ENCODE results near the gene TMEM131L.

TMEM131L gene

DNA sequence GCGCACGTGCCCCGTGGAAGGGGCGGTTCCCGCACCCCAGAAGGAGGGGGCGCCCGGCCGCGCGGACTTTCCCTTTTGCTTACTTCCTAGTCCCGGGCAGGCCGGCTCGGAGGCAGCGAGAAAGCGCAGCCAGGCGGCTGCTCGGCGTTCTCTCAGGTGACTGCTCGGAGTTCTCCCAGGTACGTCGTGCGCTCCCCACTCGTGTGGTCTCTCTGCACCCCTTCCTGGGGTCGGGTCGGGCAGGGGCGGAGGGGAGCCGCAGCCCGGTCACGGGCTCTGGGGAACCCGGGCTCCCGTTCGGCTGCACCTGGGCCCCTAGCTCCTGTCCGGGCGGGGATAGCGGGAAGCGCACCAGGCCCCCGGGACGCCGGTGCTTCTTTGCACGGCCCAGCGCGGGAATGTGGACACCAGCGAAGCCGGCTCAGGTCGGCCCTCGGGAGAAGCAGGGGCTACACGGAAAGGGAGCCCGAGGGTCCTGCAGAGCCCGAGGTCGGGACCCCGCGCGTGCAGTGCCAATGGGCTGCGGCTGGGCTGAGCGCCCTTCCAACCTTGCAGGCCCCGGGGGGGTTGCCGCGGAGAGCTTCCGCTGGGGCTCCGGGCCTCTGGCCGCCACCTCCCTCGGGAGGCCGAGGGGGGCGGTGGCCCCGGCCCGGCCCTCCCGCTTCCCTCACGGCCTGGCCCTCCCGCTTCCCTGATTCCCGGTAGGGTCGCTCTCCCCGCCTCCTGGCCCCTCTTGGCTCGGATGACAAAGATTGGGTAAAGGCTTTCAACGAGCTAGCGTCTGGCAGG lies 218.2 kb downstream of the TMEM131L start, which contains the start of gene TLR2:
TSS of gene TLR2 (plus strand) at position 99 of the 789 bp plus-strand sequence. CDS start 18,628 bp downstream, outside the sequence.
- no peak within 1 kb of the TSS for H3K27ac ChIP-seq (ENCODE audit: low read length, poor library complexity, severe bottlenecking)
- under 1% methylated on average over 73 of the region's 75 CpGs for WGBS
- H4K91ac ChIP-seq (ENCODE audit: low read length): no peak within 1 kb of the TSS
- DNase-seq: peak; percentile 43
- no peak within 1 kb of the TSS for H3K14ac ChIP-seq (ENCODE audit: low read length in 2 of 2)
- peaks cover 20% of the 10 kb centered on the region for H3K9me3 ChIP-seq (ENCODE audit: control insufficient read depth, low read length)
- H3K18ac ChIP-seq (ENCODE audit: low read depth in 1 of 2, low read length in 2 of 2): peak within 1 kb of the TSS in 1 of 2 experiments; percentile 21
- H3K9ac ChIP-seq (ENCODE audit: low read length): peak within 1 kb of the TSS; percentile 32
- H2AFZ ChIP-seq (ENCODE audit: low read depth, low read length): peak within 1 kb of the TSS; percentile 32
- H3K4ac ChIP-seq (ENCODE audit: low read depth in 1 of 2, low read length in 2 of 2): no peak within 1 kb of the TSS
- H3K4me2 ChIP-seq (ENCODE audit: low read length, poor library complexity, severe bottlenecking): peak within 1 kb of the TSS; percentile 98
- no peaks in the 10 kb centered on the region for H3K79me1 ChIP-seq (replicated peaks; ENCODE audit: low read length, poor library complexity, severe bottlenecking)
- H3K36me3 ChIP-seq (ENCODE audit: control insufficient read depth in 1 of 2, insufficient read depth in 2 of 2, low read depth in 1 of 2, low read length in 2 of 2): no peaks in the 10 kb centered on the region
- H2BK5ac ChIP-seq (ENCODE audit: low read depth, low read length, poor library complexity, severe bottlenecking): no peak within 1 kb of the TSS
- no peak within 1 kb of the TSS for H2AK5ac ChIP-seq (ENCODE audit: low read length, severe bottlenecking)
- H3K4me3 ChIP-seq (ENCODE audit: insufficient read depth in 1 of 2, low read depth in 1 of 2, low read length in 2 of 2): peak within 1 kb of the TSS; percentile 68 to 75
- H3K23ac ChIP-seq (ENCODE audit: low read length in 2 of 2): peak within 1 kb of the TSS in 1 of 2 experiments; percentile 20
- peak within 1 kb of the TSS; percentile 69 for H4K8ac ChIP-seq (ENCODE audit: low read length)
- H2BK120ac ChIP-seq (ENCODE audit: low read depth, low read length): no peak within 1 kb of the TSS
- no peak within 1 kb of the TSS for H2BK15ac ChIP-seq (ENCODE audit: low read depth, poor library complexity, severe bottlenecking)
- H3K4me1 ChIP-seq (ENCODE audit: control insufficient read depth, insufficient read depth, low read depth, low read length): peaks cover 13% of the 10 kb centered on the region
- H3K27me3 ChIP-seq (ENCODE audit: control insufficient read depth in 1 of 2, insufficient read depth in 1 of 2, low read length in 2 of 2): peaks cover 6 to 51% of the 10 kb centered on the region in 2 experiments
- no peak within 1 kb of the TSS for H2BK12ac ChIP-seq (ENCODE audit: low read length in 2 of 2)

DNA sequence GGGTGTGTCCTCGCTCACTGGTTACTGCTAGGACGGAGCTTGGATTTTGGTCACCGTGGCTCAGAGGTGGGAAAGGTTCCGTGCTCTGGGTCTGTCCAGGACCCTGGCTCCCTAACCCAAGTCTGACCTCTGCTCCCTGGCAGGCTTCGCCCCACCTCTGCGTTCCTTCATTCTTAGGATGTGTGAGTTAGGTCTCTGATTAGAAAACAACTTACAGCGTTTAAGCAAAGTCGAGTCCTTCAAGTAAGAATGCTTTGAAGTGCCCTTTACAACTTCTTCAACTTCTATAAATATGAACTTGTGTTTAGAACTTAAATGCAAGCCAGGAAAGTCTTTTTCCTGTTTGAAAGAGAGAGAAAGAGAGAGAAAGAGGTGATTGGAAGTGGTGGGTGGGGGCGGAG lies 218.8 kb downstream of the TMEM131L start:
- Histone ChIP-seq H3K4me3 (ENCODE audit: insufficient read depth in 1 of 2, low read depth in 1 of 2, low read length in 2 of 2) (peak overlapping the region; percentile 68 to 75), H3K27ac (ENCODE audit: low read length, poor library complexity, severe bottlenecking) (no peak overlapping the region), H3K27me3 (ENCODE audit: control insufficient read depth in 1 of 2, insufficient read depth in 1 of 2, low read length in 2 of 2) (peaks cover 6 to 45% of the 10 kb centered on the region in 2 experiments), H3K23ac (ENCODE audit: low read length in 2 of 2) (peak overlapping the region in 1 of 2 experiments; percentile 20), H2BK15ac (ENCODE audit: low read depth, poor library complexity, severe bottlenecking) (no peak overlapping the region), H2BK12ac (ENCODE audit: low read length in 2 of 2) (no peak overlapping the region), H3K9ac (ENCODE audit: low read length) (peak overlapping the region; percentile 21), H4K91ac (ENCODE audit: low read length) (no peak overlapping the region), H3K18ac (ENCODE audit: low read depth in 1 of 2, low read length in 2 of 2) (no peak overlapping the region), H3K4me2 (ENCODE audit: low read length, poor library complexity, severe bottlenecking) (peak overlapping the region; percentile 98), H3K4me1 (ENCODE audit: control insufficient read depth, insufficient read depth, low read depth, low read length) (peaks cover 13% of the 10 kb centered on the region), H3K4ac (ENCODE audit: low read depth in 1 of 2, low read length in 2 of 2) (no peak overlapping the region), H3K9me3 (ENCODE audit: control insufficient read depth, low read length) (peaks cover 24% of the 10 kb centered on the region), H3K36me3 (ENCODE audit: control insufficient read depth in 1 of 2, insufficient read depth in 2 of 2, low read depth in 1 of 2, low read length in 2 of 2) (no peaks in the 10 kb centered on the region), H3K14ac (ENCODE audit: low read length in 2 of 2) (no peak overlapping the region), H3K79me1 (replicated peaks; ENCODE audit: low read length, poor library complexity, severe bottlenecking) (no peaks in the 10 kb centered on the region), H2BK120ac (ENCODE audit: low read depth, low read length) (no peak overlapping the region), H2AK5ac (ENCODE audit: low read length, severe bottlenecking) (no peak overlapping the region), H2AFZ (ENCODE audit: low read depth, low read length) (no peak overlapping the region), H4K8ac (ENCODE audit: low read length) (no peak overlapping the region), H2BK5ac (ENCODE audit: low read depth, low read length, poor library complexity, severe bottlenecking) (no peak overlapping the region)
- DNase-seq: peak; percentile 6
- WGBS: 32% methylated on average over 4 of the region's 9 CpGs
